Upper lobe of left lung (tissue), 6 donors: ENCODE data around the gene SRP14. TPM values are rescaled to one million over a fixed set of nuclear protein-coding genes. Genes with fewer than 3 reads are reported as not detected.

ENCODE experiments used
- ATAC-seq, 2 donors: fragments of 200-7000 bp; cut with Tn5 transposase; one replicate each; pipeline ENCODE4 v1.9.1; 2022; ENCODE audit warnings: mild to moderate bottlenecking in 2 of 2, moderate library complexity in 2 of 2; ENCODE audit not compliant: low FRiP score in 2 of 2
- DNase-seq, 2 donors: peaks; one replicate each; pipeline ENCODE4 v3.0.0-alpha.2; 2019 to 2020
- H3K27ac ChIP-seq, 4 donors: fragments of 200-600 bp; sonication (generic); one replicate each; pipeline ENCODE4 v1.5.1; 2016 to 2019
- H3K27me3 ChIP-seq, 4 donors: fragments of 200-600 bp; sonication (generic); one replicate each; pipeline ENCODE4 v1.5.1; 2017 to 2019
- H3K36me3 ChIP-seq, 4 donors: fragments of 200-600 bp; sonication (generic); one replicate each; pipeline ENCODE4 v1.5.1; 2016 to 2019
- H3K4me1 ChIP-seq, 4 donors: fragments of 200-600 bp; sonication (generic); one replicate each; pipeline ENCODE4 v1.5.1; 2018 to 2019
- H3K4me3 ChIP-seq, 4 donors: fragments of 200-600 bp; sonication (generic); one replicate each; pipeline ENCODE4 v1.5.1; 2017 to 2019; ENCODE audit warnings: mild to moderate bottlenecking in 2 of 4, moderate library complexity in 1 of 4
- H3K9me3 ChIP-seq, 4 donors: fragments of 200-600 bp; sonication (generic); one replicate each; pipeline ENCODE4 v1.5.1; 2018 to 2019
- CTCF ChIP-seq, 6 experiments: fragments of 450-650 bp in 4 of 6; fragments of 200-600 bp in 2 of 6; sonication (generic) in 2 of 6; IDR thresholded peaks; one replicate each; pipeline ENCODE4 v1.5.1; 2016 to 2019; ENCODE audit warnings: antibody characterized with exemption in 6 of 6
- EP300 ChIP-seq, 4 donors: sonication (generic); formaldehyde crosslinking; IDR thresholded peaks; one replicate each; pipeline ENCODE4 v1.5.1; 2017; ENCODE audit warnings: antibody characterized with exemption in 4 of 4, control low read depth in 2 of 4
- POLR2A ChIP-seq, 4 donors: fragments of 450-650 bp; IDR thresholded peaks; one replicate each; pipeline ENCODE4 v1.5.1; 2016 to 2017; ENCODE audit warnings: antibody characterized with exemption in 4 of 4, mild to moderate bottlenecking in 2 of 4
- POLR2AphosphoS5 ChIP-seq, 2 donors: sonication (generic); formaldehyde crosslinking; IDR thresholded peaks; one replicate each; pipeline ENCODE4 v1.5.1; 2017; ENCODE audit warnings: antibody characterized with exemption in 2 of 2
- WGBS, 2 donors: methylation state at CpG; one replicate each; pipeline ENCODE4 v1.1.5; 2017 to 2018; 5-methylcytosine and 5-hydroxymethylcytosine counted together
- total RNA-seq, 6 donors: library from RNA; depleted of rRNA in 4 of 6; stranded (reverse); fragments of >200 nt in 4 of 6; gene quantifications; one replicate each; pipeline versions ENCODE4 v1.1.0 to v1.2.1, GENCODE V29; 2016 to 2021
- donor health status: DM: no; HTN: no; CAD: no; lungs with moderate emphysema.
- donor health status: DM: no; HTN: yes; CAD: no; lungs with severe emphysema.

The SRP14 gene
- total RNA-seq, 6 donors from 2014 or later = 55.5 to 342 (median 191) TPM

- Histone ChIP-seq H3K36me3 (peaks cover 0 to 4% (median 0%) of the 10 kb centered on the region in 4 donors), H3K9me3 (no peaks in the 10 kb centered on the region), H3K4me3 (no peak overlapping the region), H3K27me3 (no peaks in the 10 kb centered on the region), H3K27ac (no peak overlapping the region), H3K4me1 (peaks cover 27 to 40% (median 31%) of the 10 kb centered on the region in 4 donors)
- no peak for TF ChIP-seq POLR2AphosphoS5 (IDR thresholded peaks at IDR 0.05)
- no peak for TF ChIP-seq EP300 (IDR thresholded peaks at IDR 0.05)
- no peak for TF ChIP-seq CTCF (IDR thresholded peaks at IDR 0.05)
- no peak for TF ChIP-seq POLR2A (IDR thresholded peaks at IDR 0.05)
- 94 to 97% methylated on average over 7 to 9 of the region's 9 CpGs for WGBS, 2 donors
- no peak for DNase-seq
- no peak for ATAC-seq
Measured at GRCh38 chr15:40084650-40085049, 45.7 kb upstream of the SRP14 start.

- peak; percentile 20 to 39 for ATAC-seq
- H3K9me3 ChIP-seq = no peaks in the 10 kb centered on the region
- peaks cover 17 to 26% (median 24%) of the 10 kb centered on the region in 4 donors for H3K4me1 ChIP-seq
- TF ChIP-seq CTCF (IDR thresholded peaks at IDR 0.05) (no peak), POLR2AphosphoS5 (IDR thresholded peaks at IDR 0.05) (no peak), POLR2A (IDR thresholded peaks at IDR 0.05) (no peak), EP300 (IDR thresholded peaks at IDR 0.05) (no peak)
- no peak for DNase-seq
- peak overlapping the region in 2 of 4 donors; percentile 41 to 45 for H3K4me3 ChIP-seq
- H3K36me3 ChIP-seq = no peaks in the 10 kb centered on the region
- peak overlapping the region; percentile 72 to 78 (median 76) for H3K27ac ChIP-seq
- WGBS, 2 donors = 54 to 66% methylated on average over 11 to 12 of the region's 12 CpGs
- H3K27me3 ChIP-seq = no peaks in the 10 kb centered on the region
Measured at GRCh38 chr15:40082195-40082883, 43.4 kb upstream of the SRP14 start.

- DNase-seq (peak in 1 of 2 donors; percentile 77), ATAC-seq (peak; percentile 81 to 92)
- H3K27me3 ChIP-seq = no peaks in the 10 kb centered on the region
- 9 to 12% methylated on average over 12 of the region's 12 CpGs for WGBS, 2 donors
- peak overlapping the region in 3 of 4 donors; percentile 15 to 45 (median 41) for H3K4me3 ChIP-seq
- H3K36me3 ChIP-seq = no peaks in the 10 kb centered on the region
- H3K27ac ChIP-seq = peak overlapping the region; percentile 72 to 78 (median 76)
- H3K9me3 ChIP-seq = no peaks in the 10 kb centered on the region
- TF ChIP-seq POLR2A (IDR thresholded peaks at IDR 0.05) = peak in 2 of 4 donors; percentile 41 to 68
- peak in 1 of 4 donors; percentile 14 for TF ChIP-seq EP300 (IDR thresholded peaks at IDR 0.05)
- TF ChIP-seq POLR2AphosphoS5 (IDR thresholded peaks at IDR 0.05) = peak in 1 of 2 donors; percentile 73
- no peak for TF ChIP-seq CTCF (IDR thresholded peaks at IDR 0.05)
- H3K4me1 ChIP-seq = peaks cover 17 to 26% (median 24%) of the 10 kb centered on the region in 4 donors
Measured at GRCh38 chr15:40081691-40082194, 42.8 kb upstream of the SRP14 start.

GRCh38 chr15:40080847-40081246, 41.9 kb upstream of the SRP14 start:
- Histone ChIP-seq H3K9me3 (no peaks in the 10 kb centered on the region), H3K4me1 (peaks cover 17 to 26% (median 24%) of the 10 kb centered on the region in 4 donors), H3K36me3 (no peaks in the 10 kb centered on the region), H3K27me3 (no peaks in the 10 kb centered on the region), H3K27ac (peak overlapping the region; percentile 72 to 78 (median 76)), H3K4me3 (peak overlapping the region in 2 of 4 donors; percentile 41 to 45)
- ATAC-seq = no peak
- 37 to 38% methylated on average over 5 of the region's 5 CpGs for WGBS, 2 donors
- TF ChIP-seq CTCF (IDR thresholded peaks at IDR 0.05) (no peak), POLR2AphosphoS5 (IDR thresholded peaks at IDR 0.05) (no peak), EP300 (IDR thresholded peaks at IDR 0.05) (no peak), POLR2A (IDR thresholded peaks at IDR 0.05) (no peak)
- DNase-seq = no peak
